MM.1S (cell line): ENCODE data around the gene DIP2C.

Experiments used
- EZH2 ChIP-seq: fragments of 300-600 bp; sonication (generic); optimal IDR thresholded peaks from 2 replicates; pipeline ENCODE3; 2017; ENCODE audit warnings: low read depth, mild to moderate bottlenecking, antibody characterized with exemption, low read length, mixed read lengths
- TF ChIP-seq, protein P1 (sequence below): fragments of 300-600 bp; sonication (generic); IDR thresholded peaks from 2 replicates; pipeline ENCODE4 v1.5.1; 2016; ENCODE audit warnings: antibody characterized with exemption, low read length, mixed read lengths

DNA sequence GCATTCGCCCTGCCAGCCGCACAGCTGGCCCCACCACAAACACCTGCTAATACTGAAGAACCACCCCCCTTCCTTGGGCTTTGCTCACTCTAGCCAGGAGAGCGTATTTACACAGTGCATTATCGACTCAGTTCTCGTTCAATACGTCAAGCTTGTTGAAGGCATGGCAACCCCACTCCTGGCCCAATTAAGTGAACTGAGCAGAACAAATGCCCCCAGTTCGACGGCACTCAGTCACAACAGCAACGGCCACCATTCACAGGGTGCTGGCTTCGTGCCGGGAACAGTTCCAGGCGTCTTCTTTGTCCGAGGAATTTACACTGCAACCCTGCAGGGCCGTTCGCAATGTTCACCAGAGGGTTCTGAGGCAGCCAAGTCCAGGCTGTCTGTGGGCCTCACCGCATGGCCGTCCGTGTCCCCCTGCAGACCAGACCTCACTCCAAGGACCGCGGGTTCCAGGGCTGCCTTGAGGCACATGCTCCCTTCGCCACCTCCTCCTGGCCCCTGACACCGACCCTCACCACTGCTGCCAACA lies 175.3 kb downstream of the DIP2C start:
- TF ChIP-seq, protein P1, sequence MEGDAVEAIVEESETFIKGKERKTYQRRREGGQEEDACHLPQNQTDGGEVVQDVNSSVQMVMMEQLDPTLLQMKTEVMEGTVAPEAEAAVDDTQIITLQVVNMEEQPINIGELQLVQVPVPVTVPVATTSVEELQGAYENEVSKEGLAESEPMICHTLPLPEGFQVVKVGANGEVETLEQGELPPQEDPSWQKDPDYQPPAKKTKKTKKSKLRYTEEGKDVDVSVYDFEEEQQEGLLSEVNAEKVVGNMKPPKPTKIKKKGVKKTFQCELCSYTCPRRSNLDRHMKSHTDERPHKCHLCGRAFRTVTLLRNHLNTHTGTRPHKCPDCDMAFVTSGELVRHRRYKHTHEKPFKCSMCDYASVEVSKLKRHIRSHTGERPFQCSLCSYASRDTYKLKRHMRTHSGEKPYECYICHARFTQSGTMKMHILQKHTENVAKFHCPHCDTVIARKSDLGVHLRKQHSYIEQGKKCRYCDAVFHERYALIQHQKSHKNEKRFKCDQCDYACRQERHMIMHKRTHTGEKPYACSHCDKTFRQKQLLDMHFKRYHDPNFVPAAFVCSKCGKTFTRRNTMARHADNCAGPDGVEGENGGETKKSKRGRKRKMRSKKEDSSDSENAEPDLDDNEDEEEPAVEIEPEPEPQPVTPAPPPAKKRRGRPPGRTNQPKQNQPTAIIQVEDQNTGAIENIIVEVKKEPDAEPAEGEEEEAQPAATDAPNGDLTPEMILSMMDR: no peak
- TF ChIP-seq EZH2: no peak
